Panc1 (cell line): ENCODE measurements around the gene AAK1.

Experiments used
- POLR2AphosphoS5 ChIP-seq: IDR thresholded peaks from 2 replicates; pipeline ENCODE4 v1.6.1; 2012; ENCODE audit warnings: mild to moderate bottlenecking, low read depth, low read length, moderate library complexity
- SIN3A ChIP-seq: IDR thresholded peaks from 2 replicates; pipeline ENCODE4 v1.6.1; 2012; ENCODE audit warnings: low read depth, mild to moderate bottlenecking, low read length, moderate library complexity, borderline replicate concordance; ENCODE audit not compliant: insufficient read depth
- TCF7L2 ChIP-seq: IDR thresholded peaks from 2 replicates; pipeline ENCODE4 v1.6.1; 2011; ENCODE audit warnings: mild to moderate bottlenecking, low read depth, low read length, inconsistent platforms
- TF ChIP-seq, protein P1 (sequence below): fragments of 450-650 bp; IDR thresholded peaks from 2 replicates; pipeline ENCODE4 v1.5.1; 2017; ENCODE audit warnings: mild to moderate bottlenecking
- TF ChIP-seq, protein P2 (sequence below), 2 experiments: IDR thresholded peaks; 2 replicates each; pipeline ENCODE4 v1.6.1; 2011 to 2012; ENCODE audit warnings: low read depth in 2 of 2, control low read depth in 1 of 2, low read length in 1 of 2, mild to moderate bottlenecking in 1 of 2, moderate library complexity in 1 of 2; ENCODE audit not compliant: insufficient read depth in 1 of 2

- TF ChIP-seq, protein P1, sequence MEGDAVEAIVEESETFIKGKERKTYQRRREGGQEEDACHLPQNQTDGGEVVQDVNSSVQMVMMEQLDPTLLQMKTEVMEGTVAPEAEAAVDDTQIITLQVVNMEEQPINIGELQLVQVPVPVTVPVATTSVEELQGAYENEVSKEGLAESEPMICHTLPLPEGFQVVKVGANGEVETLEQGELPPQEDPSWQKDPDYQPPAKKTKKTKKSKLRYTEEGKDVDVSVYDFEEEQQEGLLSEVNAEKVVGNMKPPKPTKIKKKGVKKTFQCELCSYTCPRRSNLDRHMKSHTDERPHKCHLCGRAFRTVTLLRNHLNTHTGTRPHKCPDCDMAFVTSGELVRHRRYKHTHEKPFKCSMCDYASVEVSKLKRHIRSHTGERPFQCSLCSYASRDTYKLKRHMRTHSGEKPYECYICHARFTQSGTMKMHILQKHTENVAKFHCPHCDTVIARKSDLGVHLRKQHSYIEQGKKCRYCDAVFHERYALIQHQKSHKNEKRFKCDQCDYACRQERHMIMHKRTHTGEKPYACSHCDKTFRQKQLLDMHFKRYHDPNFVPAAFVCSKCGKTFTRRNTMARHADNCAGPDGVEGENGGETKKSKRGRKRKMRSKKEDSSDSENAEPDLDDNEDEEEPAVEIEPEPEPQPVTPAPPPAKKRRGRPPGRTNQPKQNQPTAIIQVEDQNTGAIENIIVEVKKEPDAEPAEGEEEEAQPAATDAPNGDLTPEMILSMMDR = no peak
- TF ChIP-seq POLR2AphosphoS5 (no peak), SIN3A (no peak), TCF7L2 (no peak)
- TF ChIP-seq, protein P2, sequence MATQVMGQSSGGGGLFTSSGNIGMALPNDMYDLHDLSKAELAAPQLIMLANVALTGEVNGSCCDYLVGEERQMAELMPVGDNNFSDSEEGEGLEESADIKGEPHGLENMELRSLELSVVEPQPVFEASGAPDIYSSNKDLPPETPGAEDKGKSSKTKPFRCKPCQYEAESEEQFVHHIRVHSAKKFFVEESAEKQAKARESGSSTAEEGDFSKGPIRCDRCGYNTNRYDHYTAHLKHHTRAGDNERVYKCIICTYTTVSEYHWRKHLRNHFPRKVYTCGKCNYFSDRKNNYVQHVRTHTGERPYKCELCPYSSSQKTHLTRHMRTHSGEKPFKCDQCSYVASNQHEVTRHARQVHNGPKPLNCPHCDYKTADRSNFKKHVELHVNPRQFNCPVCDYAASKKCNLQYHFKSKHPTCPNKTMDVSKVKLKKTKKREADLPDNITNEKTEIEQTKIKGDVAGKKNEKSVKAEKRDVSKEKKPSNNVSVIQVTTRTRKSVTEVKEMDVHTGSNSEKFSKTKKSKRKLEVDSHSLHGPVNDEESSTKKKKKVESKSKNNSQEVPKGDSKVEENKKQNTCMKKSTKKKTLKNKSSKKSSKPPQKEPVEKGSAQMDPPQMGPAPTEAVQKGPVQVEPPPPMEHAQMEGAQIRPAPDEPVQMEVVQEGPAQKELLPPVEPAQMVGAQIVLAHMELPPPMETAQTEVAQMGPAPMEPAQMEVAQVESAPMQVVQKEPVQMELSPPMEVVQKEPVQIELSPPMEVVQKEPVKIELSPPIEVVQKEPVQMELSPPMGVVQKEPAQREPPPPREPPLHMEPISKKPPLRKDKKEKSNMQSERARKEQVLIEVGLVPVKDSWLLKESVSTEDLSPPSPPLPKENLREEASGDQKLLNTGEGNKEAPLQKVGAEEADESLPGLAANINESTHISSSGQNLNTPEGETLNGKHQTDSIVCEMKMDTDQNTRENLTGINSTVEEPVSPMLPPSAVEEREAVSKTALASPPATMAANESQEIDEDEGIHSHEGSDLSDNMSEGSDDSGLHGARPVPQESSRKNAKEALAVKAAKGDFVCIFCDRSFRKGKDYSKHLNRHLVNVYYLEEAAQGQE (IDR thresholded peaks at IDR 0.05; ENCODE audit: insufficient read depth in 1 of 2, low read depth in 2 of 2, low read length in 1 of 2) = no peak
Observed at GRCh38 chr2:69575926-69576325, 67.6 kb downstream of the AAK1 start.
